WERI-Rb-1 (cell line): ENCODE results near the gene ADAMTS4.

ENCODE experiments used
- DNase-seq: peaks from one replicate; pipeline ENCODE4 v3.0.0-alpha.2; 2020
- H3K27ac ChIP-seq: fragments of 250-450 bp; sonication (Bioruptor Pico); 2 replicates; pipeline ENCODE4 v1.5.1; 2020; ENCODE audit warnings: mild to moderate bottlenecking, moderate library complexity
- H3K27me3 ChIP-seq: fragments of 250-450 bp; sonication (Bioruptor Pico); 2 replicates; pipeline ENCODE4 v1.5.1; 2021; ENCODE audit warnings: mild to moderate bottlenecking, low read depth, moderate library complexity; ENCODE audit not compliant: insufficient read depth, severe bottlenecking
- H3K36me3 ChIP-seq: fragments of 250-450 bp; sonication (Bioruptor Pico); 2 replicates; pipeline ENCODE4 v1.5.1; 2020; ENCODE audit warnings: mild to moderate bottlenecking, moderate library complexity
- H3K4me3 ChIP-seq: 2 replicates; pipeline ENCODE4 v1.5.1; 2011; ENCODE audit warnings: low read depth, mild to moderate bottlenecking, control low read depth, low read length
- H3K9me3 ChIP-seq: fragments of 250-450 bp; sonication (Bioruptor Pico); 2 replicates; pipeline ENCODE4 v1.5.1; 2021; ENCODE audit warnings: mild to moderate bottlenecking, moderate library complexity; ENCODE audit not compliant: severe bottlenecking
- TF ChIP-seq, protein P1 (sequence below): IDR thresholded peaks from 2 replicates; pipeline ENCODE4 v1.5.1; 2011; ENCODE audit warnings: low read depth, mild to moderate bottlenecking, control low read depth, inconsistent platforms, low read length

Gene ADAMTS4

DNA sequence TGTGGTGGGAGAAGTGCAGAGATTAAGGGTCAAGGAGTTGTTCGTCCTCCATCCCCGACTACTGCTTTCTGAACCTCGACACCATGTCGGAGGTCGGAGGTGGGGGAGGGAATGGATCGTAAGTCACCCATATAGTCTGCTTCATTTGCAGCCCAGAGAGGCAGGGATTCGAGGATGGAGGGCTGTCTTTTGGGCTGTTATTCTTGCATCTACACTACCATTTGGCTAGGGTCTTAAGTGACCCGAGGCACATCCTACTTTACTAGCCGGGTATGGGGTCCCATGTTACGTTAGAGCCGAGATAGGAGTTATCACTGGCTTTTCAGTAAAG lies 39.0 kb downstream of the ADAMTS4 start:
- H3K9me3 ChIP-seq: no peaks in the 10 kb centered on the region
- no peak for DNase-seq
- TF ChIP-seq, protein P1, sequence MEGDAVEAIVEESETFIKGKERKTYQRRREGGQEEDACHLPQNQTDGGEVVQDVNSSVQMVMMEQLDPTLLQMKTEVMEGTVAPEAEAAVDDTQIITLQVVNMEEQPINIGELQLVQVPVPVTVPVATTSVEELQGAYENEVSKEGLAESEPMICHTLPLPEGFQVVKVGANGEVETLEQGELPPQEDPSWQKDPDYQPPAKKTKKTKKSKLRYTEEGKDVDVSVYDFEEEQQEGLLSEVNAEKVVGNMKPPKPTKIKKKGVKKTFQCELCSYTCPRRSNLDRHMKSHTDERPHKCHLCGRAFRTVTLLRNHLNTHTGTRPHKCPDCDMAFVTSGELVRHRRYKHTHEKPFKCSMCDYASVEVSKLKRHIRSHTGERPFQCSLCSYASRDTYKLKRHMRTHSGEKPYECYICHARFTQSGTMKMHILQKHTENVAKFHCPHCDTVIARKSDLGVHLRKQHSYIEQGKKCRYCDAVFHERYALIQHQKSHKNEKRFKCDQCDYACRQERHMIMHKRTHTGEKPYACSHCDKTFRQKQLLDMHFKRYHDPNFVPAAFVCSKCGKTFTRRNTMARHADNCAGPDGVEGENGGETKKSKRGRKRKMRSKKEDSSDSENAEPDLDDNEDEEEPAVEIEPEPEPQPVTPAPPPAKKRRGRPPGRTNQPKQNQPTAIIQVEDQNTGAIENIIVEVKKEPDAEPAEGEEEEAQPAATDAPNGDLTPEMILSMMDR: no peak
- H3K4me3 ChIP-seq: peak overlapping the region; percentile 63
- H3K27ac ChIP-seq: peak overlapping the region; percentile 91
- H3K36me3 ChIP-seq: peaks cover 63% of the 10 kb centered on the region
- no peaks in the 10 kb centered on the region for H3K27me3 ChIP-seq

DNA sequence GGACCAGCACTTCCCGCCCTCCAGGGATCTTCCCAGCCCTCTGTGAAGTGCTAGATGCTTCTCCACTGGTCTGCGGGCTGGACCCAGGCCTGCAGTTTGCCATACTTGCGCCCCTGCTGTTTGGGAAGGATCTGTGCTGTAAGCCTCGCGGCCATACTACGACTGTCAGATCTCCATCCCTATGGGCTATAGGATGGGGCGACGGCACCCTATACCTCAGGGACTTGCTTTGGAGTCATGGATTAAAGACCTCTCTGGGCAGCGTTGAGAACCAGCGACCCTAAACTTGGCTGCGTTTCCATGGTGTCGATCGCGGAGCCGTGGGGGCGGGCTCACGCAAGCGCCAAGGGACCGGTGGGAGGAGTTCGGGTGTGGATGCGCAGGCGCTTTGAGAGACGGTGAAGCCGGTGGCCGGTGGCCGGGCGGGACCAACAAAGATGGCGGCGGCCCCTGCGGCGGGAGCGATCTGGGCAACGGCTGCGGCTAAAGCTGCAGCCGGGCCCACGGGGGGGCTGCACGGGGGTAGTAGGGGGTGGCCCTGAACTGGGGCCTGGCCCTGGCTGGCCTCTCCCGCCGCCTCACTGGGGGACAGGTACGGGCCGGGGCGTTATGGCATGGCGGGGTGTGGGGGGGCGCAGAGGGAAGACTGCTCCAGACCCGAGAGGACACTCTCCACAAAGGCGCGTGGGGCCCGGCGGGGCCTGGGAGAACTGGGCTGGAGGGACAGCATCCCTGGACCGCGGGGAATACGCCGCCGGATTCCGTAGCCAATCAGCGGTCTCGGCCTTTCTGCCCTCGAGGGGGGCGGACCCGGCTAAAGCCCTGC lies 39.6 kb downstream of the ADAMTS4 start, which contains the start of gene USP21:
Gene USP21, plus strand, starts transcription at position 414 of the 826 bp plus-strand sequence. CDS start 1,141 bp downstream, outside the sequence.
- H3K27ac ChIP-seq: peak within 1 kb of the TSS; percentile 91
- TF ChIP-seq, protein P1: peak; percentile 56
- H3K36me3 ChIP-seq: peaks cover 57% of the 10 kb centered on the region
- H3K4me3 ChIP-seq: peak within 1 kb of the TSS; percentile 63
- peak; percentile 98 for DNase-seq
- H3K27me3 ChIP-seq: no peaks in the 10 kb centered on the region
- no peaks in the 10 kb centered on the region for H3K9me3 ChIP-seq

DNA sequence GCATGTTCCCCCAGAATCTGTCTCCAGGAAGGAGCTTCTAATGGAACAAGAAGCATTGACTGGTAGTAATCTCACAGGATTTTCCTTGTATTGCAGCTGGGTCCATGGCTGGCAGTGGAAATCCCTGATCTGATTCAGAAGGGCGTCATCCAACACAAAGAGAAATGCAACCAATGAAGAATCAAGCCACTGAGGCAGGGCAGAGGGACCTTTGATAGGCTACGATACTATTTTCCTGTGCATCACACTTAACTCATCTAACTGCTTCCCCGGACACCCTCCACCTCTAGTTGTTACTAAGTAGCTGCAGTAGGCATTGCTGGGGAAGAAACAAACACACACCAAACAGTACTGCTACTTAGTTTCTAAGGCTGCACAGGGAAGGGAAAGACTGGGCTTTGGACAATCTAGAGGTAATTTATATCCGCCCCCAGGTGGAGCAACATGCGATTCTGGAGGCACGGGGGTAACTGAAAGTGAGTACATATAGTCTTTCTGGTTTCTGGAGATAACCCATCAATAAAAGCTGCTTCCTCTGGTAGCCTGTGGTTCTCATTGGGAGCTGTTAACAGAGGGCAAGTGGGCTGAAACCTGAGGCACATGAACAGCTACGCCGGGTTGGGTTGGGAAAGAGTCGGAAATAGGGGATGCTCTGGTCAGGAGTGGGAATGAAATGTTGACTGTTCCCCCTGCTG lies 40.4 kb downstream of the ADAMTS4 start:
- H3K36me3 ChIP-seq: peaks cover 53% of the 10 kb centered on the region
- TF ChIP-seq, protein P1: no peak
- H3K9me3 ChIP-seq: no peaks in the 10 kb centered on the region
- no peaks in the 10 kb centered on the region for H3K27me3 ChIP-seq
- no peak for DNase-seq
- peak overlapping the region; percentile 63 for H3K4me3 ChIP-seq
- H3K27ac ChIP-seq: peak overlapping the region; percentile 91

DNA sequence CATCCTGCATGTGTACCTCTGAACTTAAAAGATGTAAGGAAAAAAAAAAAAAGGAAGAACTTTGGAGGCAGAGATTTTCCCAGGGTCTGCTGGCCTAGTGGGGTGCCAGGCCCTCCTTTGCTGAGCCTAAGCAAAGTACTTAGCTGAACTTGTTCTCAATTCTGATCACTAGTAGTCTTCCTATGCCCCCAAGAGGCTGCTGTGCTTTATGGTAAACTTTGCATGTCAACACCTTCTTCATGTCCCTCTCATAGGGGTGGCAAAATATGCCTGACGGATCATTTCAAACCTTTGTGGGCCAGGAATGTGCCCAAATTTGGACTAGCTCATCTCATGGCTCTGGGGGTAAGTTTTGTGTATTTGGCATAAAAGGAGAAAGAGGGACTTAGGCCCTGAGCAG lies 41.0 kb downstream of the ADAMTS4 start:
- peaks cover 47% of the 10 kb centered on the region for H3K36me3 ChIP-seq
- no peak overlapping the region for H3K27ac ChIP-seq

DNA sequence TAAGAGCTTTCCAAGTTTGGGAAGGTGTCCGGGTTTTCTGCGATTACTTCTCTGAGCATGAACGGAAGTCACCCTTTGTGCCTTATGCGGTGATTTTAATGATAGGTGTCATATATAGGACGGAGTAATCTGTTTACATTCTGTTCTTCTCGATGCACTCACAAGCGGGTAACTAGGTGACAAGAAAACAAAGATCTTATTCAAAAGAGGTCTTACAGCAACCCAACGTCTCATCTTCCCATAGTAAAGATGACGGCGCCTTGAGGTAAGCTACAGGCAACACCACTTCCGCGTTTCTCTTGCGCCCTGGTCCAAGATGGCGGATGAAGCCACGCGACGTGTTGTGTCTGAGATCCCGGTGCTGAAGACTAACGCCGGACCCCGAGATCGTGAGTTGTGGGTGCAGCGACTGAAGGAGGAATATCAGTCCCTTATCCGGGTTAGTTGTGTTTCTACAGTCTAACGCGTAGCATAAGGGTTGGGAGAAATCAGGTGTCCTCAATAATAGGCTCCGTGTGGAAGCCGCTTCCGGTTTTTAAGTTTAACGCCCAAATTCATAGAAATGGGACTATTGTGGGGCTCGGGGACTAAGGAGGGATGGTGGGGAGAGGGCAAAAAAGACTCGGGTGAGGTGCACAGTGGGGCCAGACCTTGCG lies 45.0 kb downstream of the ADAMTS4 start, which contains the start of gene UFC1:
Gene UFC1, plus strand, starts transcription at position 297 of the 656 bp plus-strand sequence. Its CDS starts 20 bp downstream, at position 317.
- H3K4me3 ChIP-seq: peak within 1 kb of the TSS; percentile 85
- peaks cover 24% of the 10 kb centered on the region for H3K36me3 ChIP-seq
- peak; percentile 89 for DNase-seq
- peak within 1 kb of the TSS; percentile 99 for H3K27ac ChIP-seq
- H3K27me3 ChIP-seq: no peaks in the 10 kb centered on the region
- no peaks in the 10 kb centered on the region for H3K9me3 ChIP-seq
- TF ChIP-seq, protein P1: no peak

More for the DNA sequence above, 41.0 kb downstream of the ADAMTS4 start:
- Histone ChIP-seq H3K9me3 (no peaks in the 10 kb centered on the region), H3K27me3 (no peaks in the 10 kb centered on the region), H3K4me3 (no peak overlapping the region)
- no peak for DNase-seq
- TF ChIP-seq, protein P1: no peak
